DND-41 (cell line): ENCODE data around the gene NUP153.

ENCODE experiments used
- ATAC-seq: fragments of 200-7000 bp; cut with Tn5 transposase; 3 replicates; pipeline ENCODE4 v1.9.1; 2021; ENCODE audit warnings: low read depth; ENCODE audit not compliant: insufficient read depth
- DNase-seq: peaks from one replicate; pipeline ENCODE4 v3.0.0-alpha.2; 2020
- H2AFZ ChIP-seq: 2 replicates; pipeline ENCODE4 v1.6.0; 2012; ENCODE audit warnings: low read depth, low read length
- H3K27ac ChIP-seq: 2 replicates; pipeline ENCODE4 v1.5.1; 2012; ENCODE audit warnings: low read length, inconsistent platforms
- H3K27me3 ChIP-seq: fragments of 200-600 bp; sonication (generic); 2 replicates; pipeline ENCODE4 v1.6.0; 2012; ENCODE audit warnings: low read length, mild to moderate bottlenecking, inconsistent platforms; ENCODE audit not compliant: insufficient read depth, poor library complexity
- H3K36me3 ChIP-seq: 2 replicates; pipeline ENCODE4 v1.5.1; 2012; ENCODE audit warnings: low read length, inconsistent platforms; ENCODE audit not compliant: insufficient read depth
- H3K4me1 ChIP-seq: 2 replicates; pipeline ENCODE4 v1.5.1; 2012; ENCODE audit warnings: mild to moderate bottlenecking, low read length; ENCODE audit not compliant: insufficient read depth
- H3K4me2 ChIP-seq: 2 replicates; pipeline ENCODE4 v1.6.0; 2012; ENCODE audit warnings: mild to moderate bottlenecking, moderate library complexity, low read length, inconsistent platforms; ENCODE audit not compliant: insufficient read depth
- H3K4me3 ChIP-seq, 2 experiments: fragments of 200-600 bp in 1 of 2; shearing (Covaris generic) in 1 of 2; 2 replicates each; pipeline ENCODE4 v1.5.1; 2012 to 2016; ENCODE audit warnings: inconsistent platforms in 2 of 2, low read length in 2 of 2, mild to moderate bottlenecking in 2 of 2, low read depth in 1 of 2, moderate library complexity in 1 of 2
- H3K79me2 ChIP-seq: 2 replicates; pipeline ENCODE4 v1.6.0; 2012; ENCODE audit warnings: low read length, inconsistent platforms; ENCODE audit not compliant: insufficient read depth
- H3K9ac ChIP-seq: 2 replicates; pipeline ENCODE4 v1.6.0; 2012; ENCODE audit warnings: low read depth, mild to moderate bottlenecking, inconsistent platforms, low read length, moderate library complexity
- H3K9me3 ChIP-seq: 2 replicates; pipeline ENCODE4 v1.5.1; 2012; ENCODE audit warnings: low read length, moderate library complexity, mild to moderate bottlenecking, inconsistent platforms; ENCODE audit not compliant: insufficient read depth, severe bottlenecking
- H4K20me1 ChIP-seq: 2 replicates; pipeline ENCODE4 v1.6.0; 2012; ENCODE audit warnings: low read length; ENCODE audit not compliant: insufficient read depth
- EZH2 ChIP-seq: IDR thresholded peaks from 3 replicates; pipeline ENCODE4 v1.6.1; 2012; ENCODE audit warnings: borderline replicate concordance, low read depth, mild to moderate bottlenecking, moderate library complexity, low read length, inconsistent platforms; ENCODE audit not compliant: severe bottlenecking
- TF ChIP-seq, protein P1 (sequence below): IDR thresholded peaks from 2 replicates; pipeline ENCODE4 v1.5.1; 2012; ENCODE audit warnings: borderline replicate concordance, low read length, moderate library complexity, mild to moderate bottlenecking; ENCODE audit not compliant: poor library complexity, severe bottlenecking; ENCODE audit errors: extremely low read depth

The NUP153 gene

DNA sequence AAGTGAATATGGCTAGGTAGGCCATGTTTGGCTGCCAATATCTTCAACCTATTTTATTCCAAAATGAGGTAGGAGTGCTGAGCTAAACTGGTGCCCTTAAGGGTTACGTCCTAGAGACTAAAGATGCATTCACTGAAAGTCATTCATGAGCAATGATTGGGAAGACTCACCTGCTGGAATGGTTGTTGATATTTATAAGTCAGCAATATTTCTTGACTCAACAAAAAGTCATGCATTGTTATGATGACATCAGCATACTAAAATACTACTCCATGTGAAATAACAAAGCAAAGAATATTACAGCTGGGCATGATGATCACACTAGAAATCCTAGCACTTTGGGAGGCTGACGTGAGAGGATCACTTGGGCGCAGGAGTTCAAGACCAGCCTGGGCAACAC lies 17.6 kb upstream of the NUP153 start:
- Histone ChIP-seq H3K4me3 (no peak overlapping the region), H3K36me3 (no peaks in the 10 kb centered on the region), H4K20me1 (no peaks in the 10 kb centered on the region), H3K4me1 (no peaks in the 10 kb centered on the region), H3K27me3 (no peaks in the 10 kb centered on the region), H2AFZ (no peak overlapping the region), H3K9ac (no peak overlapping the region), H3K79me2 (no peaks in the 10 kb centered on the region), H3K4me2 (no peak overlapping the region), H3K27ac (no peak overlapping the region), H3K9me3 (no peaks in the 10 kb centered on the region)
- ATAC-seq (no peak), DNase-seq (no peak)
- TF ChIP-seq, protein P1, sequence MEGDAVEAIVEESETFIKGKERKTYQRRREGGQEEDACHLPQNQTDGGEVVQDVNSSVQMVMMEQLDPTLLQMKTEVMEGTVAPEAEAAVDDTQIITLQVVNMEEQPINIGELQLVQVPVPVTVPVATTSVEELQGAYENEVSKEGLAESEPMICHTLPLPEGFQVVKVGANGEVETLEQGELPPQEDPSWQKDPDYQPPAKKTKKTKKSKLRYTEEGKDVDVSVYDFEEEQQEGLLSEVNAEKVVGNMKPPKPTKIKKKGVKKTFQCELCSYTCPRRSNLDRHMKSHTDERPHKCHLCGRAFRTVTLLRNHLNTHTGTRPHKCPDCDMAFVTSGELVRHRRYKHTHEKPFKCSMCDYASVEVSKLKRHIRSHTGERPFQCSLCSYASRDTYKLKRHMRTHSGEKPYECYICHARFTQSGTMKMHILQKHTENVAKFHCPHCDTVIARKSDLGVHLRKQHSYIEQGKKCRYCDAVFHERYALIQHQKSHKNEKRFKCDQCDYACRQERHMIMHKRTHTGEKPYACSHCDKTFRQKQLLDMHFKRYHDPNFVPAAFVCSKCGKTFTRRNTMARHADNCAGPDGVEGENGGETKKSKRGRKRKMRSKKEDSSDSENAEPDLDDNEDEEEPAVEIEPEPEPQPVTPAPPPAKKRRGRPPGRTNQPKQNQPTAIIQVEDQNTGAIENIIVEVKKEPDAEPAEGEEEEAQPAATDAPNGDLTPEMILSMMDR: no peak
- no peak for TF ChIP-seq EZH2

DNA sequence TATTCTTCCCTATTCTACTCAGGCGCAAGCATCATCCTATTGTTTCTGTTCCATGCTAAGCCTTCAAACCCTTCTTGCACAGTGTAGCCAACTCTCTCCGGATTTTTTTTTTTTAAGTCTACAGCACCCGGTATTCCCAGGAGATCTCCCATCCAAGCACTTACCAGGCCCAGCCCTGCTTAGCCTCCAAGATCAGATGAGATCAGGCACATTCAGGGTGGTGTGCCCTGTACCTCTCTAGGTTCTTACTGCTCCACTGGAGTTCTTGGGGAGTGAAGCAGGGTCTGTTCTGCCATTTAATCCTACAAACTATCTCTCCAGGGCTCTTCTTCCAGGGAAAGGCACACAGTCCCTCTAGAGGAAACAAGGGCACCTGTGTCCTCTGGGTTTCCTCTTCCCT lies 14.9 kb upstream of the NUP153 start:
- no peak overlapping the region for H3K4me3 ChIP-seq
- TF ChIP-seq EZH2: no peak
- TF ChIP-seq, protein P1: no peak
- H3K79me2 ChIP-seq: no peaks in the 10 kb centered on the region
- no peak for ATAC-seq
- H3K4me1 ChIP-seq: no peaks in the 10 kb centered on the region
- H3K4me2 ChIP-seq: no peak overlapping the region
- no peaks in the 10 kb centered on the region for H3K27me3 ChIP-seq
- H3K9ac ChIP-seq: no peak overlapping the region
- DNase-seq: no peak
- H3K9me3 ChIP-seq: no peaks in the 10 kb centered on the region
- no peaks in the 10 kb centered on the region for H4K20me1 ChIP-seq
- H3K27ac ChIP-seq: no peak overlapping the region
- no peak overlapping the region for H2AFZ ChIP-seq
- no peaks in the 10 kb centered on the region for H3K36me3 ChIP-seq

DNA sequence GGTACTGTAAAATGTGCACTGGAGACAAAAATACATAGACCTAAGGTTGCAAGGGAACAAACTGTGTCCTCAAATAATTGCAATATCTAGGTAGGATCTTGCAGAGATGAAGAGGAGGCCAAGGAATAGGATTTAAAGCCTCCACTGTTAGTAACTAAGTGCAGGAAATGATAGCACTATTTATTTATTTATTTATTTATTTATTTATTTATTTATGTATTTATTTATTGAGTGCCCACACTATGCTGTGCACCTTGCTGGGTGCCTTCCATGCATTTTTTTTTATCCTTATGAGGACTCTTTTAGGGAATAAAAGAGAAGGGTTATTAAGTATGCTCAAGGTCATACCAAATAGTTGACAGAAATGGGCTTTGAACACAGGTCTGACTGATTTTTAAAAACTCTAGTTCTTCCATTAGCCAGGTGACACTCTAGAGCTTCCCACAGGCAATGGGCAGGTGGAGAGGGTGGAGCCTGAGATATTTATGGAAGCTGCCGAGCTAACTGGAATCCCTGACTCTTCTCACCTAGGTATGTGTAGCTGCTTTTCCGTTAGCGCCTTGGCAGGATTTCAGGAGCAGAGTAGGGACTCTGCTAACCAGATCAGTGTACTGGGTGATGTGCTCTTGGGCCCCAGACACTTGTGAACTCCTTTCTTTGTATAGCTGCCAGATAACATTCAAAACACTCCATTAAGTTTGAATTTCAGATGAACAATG lies 12.8 kb upstream of the NUP153 start:
- Histone ChIP-seq H4K20me1 (no peaks in the 10 kb centered on the region), H2AFZ (no peak overlapping the region), H3K27me3 (no peaks in the 10 kb centered on the region), H3K4me3 (no peak overlapping the region), H3K9ac (no peak overlapping the region), H3K4me2 (no peak overlapping the region), H3K36me3 (no peaks in the 10 kb centered on the region), H3K27ac (no peak overlapping the region), H3K79me2 (no peaks in the 10 kb centered on the region), H3K4me1 (no peaks in the 10 kb centered on the region), H3K9me3 (no peaks in the 10 kb centered on the region)
- DNase-seq: no peak
- ATAC-seq: no peak
- TF ChIP-seq EZH2: no peak
- TF ChIP-seq, protein P1: no peak
